Erythroblast (primary cell): ENCODE results near the gene TENM4.

Source experiments
- GATA1 ChIP-seq: IDR thresholded peaks from 2 replicates; pipeline ENCODE4 v1.6.1; 2011; ENCODE audit warnings: low read depth, mild to moderate bottlenecking, control low read depth, low read length, moderate library complexity
- POLR2A ChIP-seq: IDR thresholded peaks from 2 replicates; pipeline ENCODE4 v1.6.1; 2011; ENCODE audit warnings: mild to moderate bottlenecking, low read length

- no peak for TF ChIP-seq POLR2A
- no peak for TF ChIP-seq GATA1
These were observed 537.9 kb downstream of the TENM4 start for GRCh38 chr11:78902771-78903507.
